Subcutaneous abdominal adipose tissue (tissue), 5 donors: Measurements from ENCODE around the gene IRX1.

Source experiments
- H3K27ac ChIP-seq: one replicate; pipeline ENCODE4 v1.7.0; 2013; ENCODE audit warnings: low read depth, mild to moderate bottlenecking, inconsistent platforms, low read length, moderate library complexity
- H3K27me3 ChIP-seq, 5 donors: one replicate each; pipeline ENCODE4 v1.7.0; 2013; ENCODE audit warnings: low read length in 5 of 5, inconsistent platforms in 1 of 5; ENCODE audit not compliant: control insufficient read depth in 5 of 5, insufficient read depth in 4 of 5
- H3K36me3 ChIP-seq, 5 donors: one replicate each; pipeline ENCODE4 v1.7.0; 2013; ENCODE audit warnings: low read length in 5 of 5; ENCODE audit not compliant: control insufficient read depth in 5 of 5, insufficient read depth in 5 of 5
- H3K4me1 ChIP-seq, 5 donors: one replicate each; pipeline ENCODE4 v1.7.0; 2013; ENCODE audit warnings: low read length in 5 of 5, mild to moderate bottlenecking in 3 of 5, moderate library complexity in 1 of 5; ENCODE audit not compliant: control insufficient read depth in 5 of 5, insufficient read depth in 5 of 5
- H3K4me3 ChIP-seq, 5 donors: one replicate each; pipeline ENCODE4 v1.7.0; 2013; ENCODE audit warnings: low read length in 5 of 5, low read depth in 1 of 5
- H3K9ac ChIP-seq, 5 donors: one replicate each; pipeline ENCODE4 v1.7.0; 2013; ENCODE audit warnings: low read length in 5 of 5, mild to moderate bottlenecking in 4 of 5, moderate library complexity in 3 of 5
- H3K9me3 ChIP-seq, 5 donors: one replicate each; pipeline ENCODE4 v1.7.0; 2013; ENCODE audit warnings: low read length in 5 of 5; ENCODE audit not compliant: control insufficient read depth in 5 of 5
- donor health status: healthy.
- donor health status: healthy.
- donor health status: healthy.
- donor health status: healthy.
- donor health status: healthy.

Gene IRX1

DNA sequence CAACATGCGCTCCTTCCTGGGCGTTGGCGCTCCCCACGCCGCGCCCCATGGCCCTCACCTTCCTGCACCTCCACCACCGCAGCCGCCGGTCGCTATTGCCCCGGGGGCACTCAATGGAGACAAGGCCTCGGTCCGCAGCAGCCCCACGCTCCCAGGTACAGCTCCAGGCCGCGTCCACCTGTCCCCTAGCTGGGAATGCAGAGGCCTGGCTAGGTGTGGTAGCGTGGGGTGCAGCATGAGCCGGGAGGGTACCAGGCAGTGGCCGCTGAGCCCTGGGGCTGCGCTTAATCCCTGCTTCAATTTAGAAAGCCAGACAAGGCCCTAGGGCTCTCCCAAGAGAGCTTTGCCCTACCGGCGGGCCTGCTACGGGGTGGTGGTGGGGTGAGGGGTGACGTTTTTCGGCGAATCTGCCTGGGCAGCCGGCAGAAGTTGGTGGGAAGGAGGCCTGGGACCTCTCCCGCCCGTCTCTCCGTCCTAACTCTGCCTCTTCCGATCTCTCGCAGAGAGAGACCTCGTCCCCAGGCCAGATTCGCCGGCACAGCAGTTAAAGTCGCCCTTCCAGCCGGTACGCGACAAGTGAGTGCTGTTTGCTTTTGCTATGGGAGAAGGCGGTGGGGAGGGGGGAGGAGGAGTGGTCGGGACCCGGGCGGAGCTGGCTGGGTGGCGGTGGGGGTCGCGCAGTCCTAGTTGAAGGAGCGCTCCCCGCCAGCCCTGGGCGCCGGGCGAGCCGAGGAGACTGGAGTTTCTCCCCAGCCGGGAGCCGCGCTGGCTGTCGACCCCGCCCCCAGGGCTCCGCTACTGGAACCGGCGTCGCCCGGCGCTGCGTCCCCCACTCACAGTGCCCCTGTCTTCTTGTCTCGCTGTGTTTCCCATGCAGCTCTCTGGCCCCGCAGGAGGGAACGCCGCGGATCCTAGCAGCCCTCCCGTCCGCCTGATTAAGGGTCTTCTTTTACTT lies 4.8 kb downstream of the IRX1 start:
- no peak overlapping the region for H3K9ac ChIP-seq
- no peak overlapping the region for H3K27ac ChIP-seq
- no peaks in the 10 kb centered on the region for H3K9me3 ChIP-seq
- H3K4me1 ChIP-seq = peaks cover 0 to 56% (median 47%) of the 10 kb centered on the region in 5 donors
- H3K4me3 ChIP-seq = peak overlapping the region in 3 of 5 donors; percentile 24 to 34 (median 29)
- peaks cover 0 to 3% (median 0%) of the 10 kb centered on the region in 5 donors for H3K36me3 ChIP-seq
- peaks cover 0 to 49% (median 28%) of the 10 kb centered on the region in 5 donors for H3K27me3 ChIP-seq

DNA sequence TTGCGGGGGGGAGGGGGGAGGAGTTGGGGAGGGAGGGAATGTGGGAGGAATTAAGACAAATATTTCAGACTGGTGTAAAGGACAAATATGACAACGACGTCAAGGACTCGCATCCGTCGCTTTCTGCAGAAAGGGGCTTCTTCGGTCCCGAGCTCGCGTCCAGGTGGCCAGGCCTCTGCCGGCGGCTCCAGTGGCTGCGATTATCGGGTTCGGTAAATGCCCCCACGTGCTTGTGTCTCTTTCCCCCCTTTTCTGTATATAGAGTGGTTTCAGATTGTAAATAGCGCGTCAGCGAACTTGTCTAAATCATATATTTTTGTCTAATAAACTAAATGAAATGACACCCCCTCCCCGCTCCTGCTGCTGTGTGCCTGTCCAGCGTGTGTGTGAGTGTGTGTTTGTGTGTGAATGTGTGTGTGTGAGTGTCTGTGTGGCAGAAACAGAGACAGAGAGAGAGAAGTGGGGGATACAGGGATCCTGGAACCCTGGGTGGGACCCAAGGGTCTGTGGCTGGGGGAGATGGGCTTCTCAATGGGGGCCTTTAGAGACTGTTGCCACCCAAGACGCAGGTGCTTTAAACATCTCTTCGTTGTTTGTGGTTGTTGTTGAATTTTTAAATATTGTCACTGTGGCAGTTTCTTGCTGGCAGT lies 5.6 kb downstream of the IRX1 start:
- Histone ChIP-seq H3K4me1 (peaks cover 0 to 57% (median 54%) of the 10 kb centered on the region in 5 donors), H3K36me3 (peaks cover 0 to 3% (median 0%) of the 10 kb centered on the region in 5 donors), H3K4me3 (no peak overlapping the region), H3K27ac (no peak overlapping the region), H3K27me3 (peaks cover 0 to 49% (median 32%) of the 10 kb centered on the region in 5 donors), H3K9me3 (no peaks in the 10 kb centered on the region), H3K9ac (no peak overlapping the region)

DNA sequence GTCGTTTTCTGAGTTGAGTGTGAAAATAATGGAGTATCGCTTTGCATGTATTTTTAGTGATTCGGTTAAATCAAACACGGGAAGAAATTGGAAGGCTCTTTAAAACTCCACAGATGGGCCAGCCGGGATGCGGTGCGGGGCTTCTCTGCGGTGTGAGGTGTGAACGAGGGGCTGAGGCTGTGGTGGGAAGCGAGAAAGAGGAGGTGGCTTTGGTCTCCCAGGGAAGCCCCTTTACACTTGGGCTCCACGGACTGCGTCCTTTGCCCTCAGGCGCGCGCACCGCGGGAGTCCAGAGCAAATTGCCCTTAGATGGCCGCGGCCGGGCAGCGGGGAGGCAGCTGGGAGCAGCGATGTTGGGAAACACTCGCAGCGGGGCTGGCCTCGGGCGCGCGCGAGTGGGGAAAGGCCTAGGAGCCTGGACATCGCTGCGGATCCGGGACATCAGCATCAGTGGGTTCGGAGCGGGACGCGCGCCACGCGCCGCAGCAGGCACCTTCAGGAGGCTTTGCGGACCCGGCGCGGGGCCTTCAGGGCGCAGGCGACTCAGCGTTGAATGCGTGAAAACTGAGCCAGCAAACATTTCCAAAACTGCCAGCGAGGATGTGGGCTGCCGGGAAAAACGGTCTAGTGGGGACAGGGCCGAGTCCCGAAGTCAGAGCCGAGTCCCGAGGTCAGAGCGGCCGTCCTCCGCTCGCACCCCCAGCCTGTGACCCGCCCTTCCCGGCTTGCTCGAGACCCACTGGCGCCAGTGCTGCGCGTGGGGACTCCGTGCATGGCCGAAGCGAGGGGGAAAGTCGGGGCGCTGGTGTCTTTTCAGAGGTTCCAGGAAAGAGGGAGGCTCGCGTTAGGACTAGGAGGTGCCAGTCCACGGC lies 6.5 kb downstream of the IRX1 start:
- peaks cover 0 to 61% (median 56%) of the 10 kb centered on the region in 5 donors for H3K4me1 ChIP-seq
- peaks cover 0 to 3% (median 0%) of the 10 kb centered on the region in 5 donors for H3K36me3 ChIP-seq
- H3K9ac ChIP-seq = no peak overlapping the region
- peak overlapping the region in 3 of 5 donors; percentile 18 to 27 (median 21) for H3K4me3 ChIP-seq
- no peaks in the 10 kb centered on the region for H3K9me3 ChIP-seq
- H3K27me3 ChIP-seq = peaks cover 0 to 47% (median 33%) of the 10 kb centered on the region in 5 donors
- no peak overlapping the region for H3K27ac ChIP-seq

DNA sequence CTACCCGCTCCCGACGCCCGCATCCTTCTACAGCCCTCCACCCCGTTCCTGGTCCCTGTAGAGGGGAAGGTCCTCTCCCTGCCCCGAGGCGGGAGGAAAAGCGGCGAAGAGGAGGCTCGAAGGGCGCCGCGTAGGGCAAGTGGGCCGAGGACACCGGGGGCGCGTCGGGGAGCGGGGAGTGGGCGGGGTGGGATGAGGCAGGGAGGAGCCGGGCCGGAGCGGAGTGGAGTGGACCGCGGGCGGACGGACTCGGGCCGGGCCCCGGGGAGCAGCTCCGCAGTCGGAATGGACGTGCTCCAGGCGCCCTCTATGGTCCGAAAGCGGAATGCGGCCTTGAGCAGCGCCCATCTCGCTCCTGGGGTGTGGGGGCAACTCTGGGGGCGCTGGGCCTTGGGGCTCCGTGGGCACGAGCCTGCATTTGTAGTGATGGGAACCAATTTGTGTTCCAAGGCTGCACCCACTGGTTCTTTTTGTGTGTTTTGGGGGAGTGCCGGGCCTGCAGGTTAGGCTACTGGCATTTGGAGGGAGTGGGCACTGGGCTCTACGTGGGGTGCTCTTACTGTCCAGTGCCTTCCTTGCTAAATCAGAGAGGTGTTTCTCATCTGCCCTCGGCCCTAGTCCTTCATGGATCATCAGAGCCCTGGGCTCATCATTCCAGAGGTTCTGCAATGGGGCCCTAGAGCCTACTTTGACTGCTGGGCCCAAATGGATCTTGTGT lies 7.3 kb downstream of the IRX1 start:
- Histone ChIP-seq H3K27me3 (peaks cover 0 to 44% (median 33%) of the 10 kb centered on the region in 5 donors), H3K9ac (no peak overlapping the region), H3K9me3 (no peaks in the 10 kb centered on the region), H3K27ac (no peak overlapping the region), H3K4me3 (peak overlapping the region in 3 of 5 donors; percentile 4 to 27 (median 21)), H3K36me3 (peaks cover 0 to 3% (median 0%) of the 10 kb centered on the region in 5 donors), H3K4me1 (peaks cover 0 to 56% (median 52%) of the 10 kb centered on the region in 5 donors)

DNA sequence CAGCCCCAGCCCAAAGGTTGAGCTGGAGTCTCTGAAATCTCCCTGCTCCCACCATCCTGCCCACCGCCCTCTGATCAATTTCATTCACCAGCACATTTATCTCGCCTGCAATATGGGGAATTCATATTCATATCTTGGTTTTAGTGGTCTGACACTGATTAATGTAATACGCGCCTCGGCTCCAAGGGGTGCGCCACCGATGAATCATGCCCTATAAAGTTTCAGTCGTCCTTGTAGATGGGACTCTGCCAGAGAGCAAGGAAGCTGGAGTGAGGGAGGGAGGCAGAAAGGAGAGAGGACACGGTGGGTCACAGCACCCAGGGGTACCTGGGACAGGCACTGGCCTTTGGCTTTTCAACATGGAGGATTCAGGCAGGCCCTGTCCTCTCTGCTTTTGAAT lies 8.9 kb downstream of the IRX1 start:
- H3K27me3 ChIP-seq = peaks cover 0 to 39% (median 25%) of the 10 kb centered on the region in 5 donors
- H3K4me1 ChIP-seq = peaks cover 0 to 47% (median 39%) of the 10 kb centered on the region in 5 donors
- no peak overlapping the region for H3K4me3 ChIP-seq
- peaks cover 0 to 3% (median 3%) of the 10 kb centered on the region in 5 donors for H3K36me3 ChIP-seq
- no peak overlapping the region for H3K9ac ChIP-seq
- H3K27ac ChIP-seq = no peak overlapping the region
- H3K9me3 ChIP-seq = no peaks in the 10 kb centered on the region

DNA sequence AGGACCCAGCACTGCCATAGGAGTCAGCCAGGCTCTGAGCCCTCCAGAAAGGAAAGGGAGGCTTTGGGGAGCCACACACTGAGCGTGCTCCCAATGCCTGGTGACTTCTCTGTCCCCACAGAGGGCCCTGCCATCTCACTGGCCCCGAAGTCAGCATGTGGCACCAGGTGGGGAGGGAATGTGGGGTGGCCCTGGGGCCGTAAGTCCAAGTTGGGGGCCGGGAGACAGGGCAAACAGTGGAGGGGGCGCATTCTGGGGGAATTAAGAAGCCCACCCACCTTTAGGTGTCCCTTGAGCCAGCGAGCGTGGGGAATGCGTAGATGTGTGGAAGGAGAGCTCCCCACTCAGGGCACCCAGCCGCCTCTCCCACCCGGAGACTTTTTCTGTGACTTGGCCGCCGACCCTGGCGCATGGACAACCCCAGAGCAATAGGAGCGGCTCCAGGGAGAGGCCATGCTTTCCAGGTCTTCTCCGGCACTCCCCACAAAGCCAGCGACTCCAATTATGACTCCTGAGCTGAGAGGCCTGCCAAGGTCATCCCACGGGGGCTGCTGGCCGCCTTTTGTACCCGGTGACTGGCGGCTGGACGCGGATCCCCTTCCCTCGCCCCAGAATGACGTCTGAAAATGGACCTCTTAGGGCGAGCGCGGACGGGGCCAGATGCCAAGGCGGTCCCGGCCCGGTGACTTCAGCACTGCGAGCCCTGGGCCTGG lies 9.8 kb downstream of the IRX1 start:
- Histone ChIP-seq H3K27me3 (peaks cover 0 to 33% (median 16%) of the 10 kb centered on the region in 5 donors), H3K4me1 (peaks cover 0 to 39% (median 32%) of the 10 kb centered on the region in 5 donors)

DNA sequence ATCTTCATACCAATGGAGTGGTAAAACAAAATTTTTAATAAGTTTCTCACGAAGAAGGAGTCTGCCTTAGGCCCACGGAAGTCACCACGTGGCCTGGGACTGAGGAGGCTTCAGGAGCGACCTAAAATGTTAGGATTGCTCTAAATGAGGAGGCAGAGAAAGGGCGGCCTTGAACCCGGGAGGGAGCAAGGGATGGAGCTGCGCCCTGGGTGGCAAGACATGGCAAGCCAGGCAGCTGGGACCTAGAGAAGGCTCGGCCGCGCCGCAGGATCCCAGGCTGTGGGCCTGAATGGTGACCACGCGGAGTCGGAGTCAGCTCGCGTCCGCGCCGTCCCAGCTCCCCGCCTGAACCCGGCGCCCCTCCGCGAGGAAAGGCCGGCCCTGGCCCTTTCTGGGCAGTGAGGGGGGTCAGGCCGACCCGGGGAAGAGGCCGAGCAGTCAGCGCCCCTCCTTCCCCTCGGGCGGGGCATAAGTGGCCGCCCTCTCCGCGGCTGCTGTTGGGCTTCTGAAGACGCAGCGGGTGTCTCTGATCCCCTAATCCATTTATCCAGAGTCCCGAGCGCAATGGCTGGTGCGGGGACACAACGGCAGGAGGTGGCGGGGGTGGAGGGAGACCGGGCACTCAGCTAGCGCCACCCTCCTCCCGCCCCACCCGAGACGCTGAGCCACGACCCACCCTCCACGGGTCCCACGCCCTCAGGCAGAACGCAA lies 10.6 kb downstream of the IRX1 start:
- peaks cover 0 to 29% (median 13%) of the 10 kb centered on the region in 5 donors for H3K27me3 ChIP-seq
- H3K36me3 ChIP-seq = peaks cover 0 to 3% (median 0%) of the 10 kb centered on the region in 5 donors
- peak overlapping the region in 2 of 5 donors; percentile 18 to 52 for H3K9ac ChIP-seq
- no peak overlapping the region for H3K27ac ChIP-seq
- H3K9me3 ChIP-seq = no peaks in the 10 kb centered on the region
- peak overlapping the region in 4 of 5 donors; percentile 27 to 39 (median 34) for H3K4me3 ChIP-seq
- H3K4me1 ChIP-seq = peaks cover 0 to 36% (median 28%) of the 10 kb centered on the region in 5 donors

More for the DNA sequence above, 9.8 kb downstream of the IRX1 start:
- Histone ChIP-seq H3K9ac (peak overlapping the region in 1 of 5 donors; percentile 18), H3K4me3 (no peak overlapping the region), H3K27ac (no peak overlapping the region), H3K9me3 (no peaks in the 10 kb centered on the region), H3K36me3 (peaks cover 0 to 3% (median 0%) of the 10 kb centered on the region in 5 donors)

DNA sequence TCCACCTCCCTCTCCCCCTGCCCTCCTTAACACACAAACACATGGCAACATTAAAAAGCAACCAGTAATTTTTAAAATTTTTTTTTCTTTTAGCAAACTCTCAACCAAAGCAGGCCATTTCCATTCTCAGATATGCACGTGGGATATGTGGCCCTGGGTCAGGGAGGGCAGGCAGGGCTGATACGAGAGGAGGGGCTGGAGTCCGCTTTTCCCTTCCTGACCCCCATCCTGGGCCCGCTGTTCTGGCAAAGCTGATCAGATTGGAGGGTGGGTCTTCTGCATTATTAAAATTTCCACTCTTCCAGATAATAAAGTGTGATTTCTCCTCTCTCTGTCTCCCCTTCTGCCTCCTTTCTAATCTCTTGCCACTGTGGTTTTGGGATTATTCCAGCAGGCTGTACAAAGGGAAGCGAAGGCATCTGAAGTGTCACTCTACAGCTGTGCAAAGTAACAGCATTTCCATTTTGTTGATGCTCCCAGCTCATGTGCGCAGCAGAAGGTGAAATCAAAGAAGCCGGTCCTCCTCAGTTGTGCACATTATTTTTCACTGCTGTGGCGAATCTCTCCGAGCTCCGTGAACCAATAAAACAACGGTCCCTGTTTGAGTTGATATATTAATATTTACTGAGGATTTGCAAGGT lies 12.0 kb downstream of the IRX1 start:
- Histone ChIP-seq H3K27me3 (peaks cover 0 to 20% (median 9%) of the 10 kb centered on the region in 5 donors), H3K9ac (no peak overlapping the region), H3K4me1 (peaks cover 0 to 27% (median 20%) of the 10 kb centered on the region in 5 donors), H3K9me3 (no peaks in the 10 kb centered on the region), H3K27ac (no peak overlapping the region), H3K36me3 (peaks cover 0 to 3% (median 0%) of the 10 kb centered on the region in 5 donors), H3K4me3 (no peak overlapping the region)
